K562 (cell line): Measurements from ENCODE around the gene C1RL. TPM values are rescaled to one million over a fixed set of nuclear protein-coding genes. Genes with fewer than 3 reads are reported as not detected.

Experiments
- ATAC-seq: fragments of 200-7000 bp; cut with Tn5 transposase; 3 replicates; pipeline ENCODE4 v1.9.1; 2020; ENCODE audit warnings: moderate library complexity
- BruUV-seq: library from RNA; stranded (reverse); fragments of 400-500 nt; replicated peaks from 2 replicates; lab custom pipeline; 2021; lab: Mats Ljungman, UMichigan
- CTCF ChIA-PET: fragments of 300-600 bp; formaldehyde crosslinking; extraction: SDS; loops from one replicate; lab custom pipeline; 2021; ENCODE audit warnings: low intra/inter-chr PET ratio; lab: Yijun Ruan, JAX
- POLR2A ChIA-PET: fragments of 300-600, 350-650 bp; sonication (Branson Sonifier 250); formaldehyde crosslinking; extraction: SDS; loops from one replicate; lab custom pipeline; 2021; ENCODE audit warnings: antibody characterized with exemption, inconsistent platforms; lab: Yijun Ruan, JAX
- DNase-seq, 4 experiments: peaks; one replicate each; pipeline versions ENCODE4 v3.0.0 to v3.0.0-alpha.2; 2011 to 2018; ENCODE audit warnings: low spot score in 3 of 4, mixed read lengths in 3 of 4; ENCODE audit errors: extremely low read depth in 1 of 4
- FAIRE-seq: peaks from 2 replicates; lab custom pipeline; 2011; peaks lifted over from hg19 to GRCh38; lab: Jason Lieb, UNC
- H2AFZ ChIP-seq: 2 replicates; pipeline ENCODE4 v1.6.0; 2011; ENCODE audit warnings: low read depth, low read length, control low read depth, inconsistent platforms
- H3K27ac ChIP-seq: fragments of 200-600 bp; 3 replicates; pipeline ENCODE4 v1.8.0; 2011; ENCODE audit warnings: low read depth, mild to moderate bottlenecking, control low read depth, inconsistent platforms, low read length, moderate library complexity, mixed read lengths; ENCODE audit errors: extremely low read depth
- H3K27me3 ChIP-seq, 2 experiments: fragments of 300-600 bp in 1 of 2; 2 replicates in 1 of 2; 3 replicates in 1 of 2; pipeline versions ENCODE4 v1.6.0 to v1.8.0; 2011; ENCODE audit warnings: inconsistent platforms in 2 of 2, low read length in 2 of 2, mild to moderate bottlenecking in 1 of 2, mixed read lengths in 1 of 2, moderate library complexity in 1 of 2; ENCODE audit not compliant: control insufficient read depth in 2 of 2, insufficient read depth in 2 of 2
- H3K36me3 ChIP-seq: fragments of 300-600 bp; 3 replicates; pipeline ENCODE4 v1.8.0; 2011; ENCODE audit warnings: mild to moderate bottlenecking, low read length, inconsistent platforms; ENCODE audit not compliant: control insufficient read depth, insufficient read depth
- H3K4me1 ChIP-seq, 2 experiments: fragments of 200-600 bp in 1 of 2; replicated peaks in 1 of 2; 2 replicates in 1 of 2; 3 replicates in 1 of 2; pipeline versions ENCODE4 v1.5.1 to v1.8.0; 2011; ENCODE audit warnings: inconsistent platforms in 2 of 2, low read length in 2 of 2, mild to moderate bottlenecking in 1 of 2, mixed read lengths in 1 of 2, moderate library complexity in 1 of 2; ENCODE audit not compliant: control insufficient read depth in 2 of 2, insufficient read depth in 2 of 2
- H3K4me2 ChIP-seq: 2 replicates; pipeline ENCODE4 v1.6.1; 2011; ENCODE audit warnings: low read length, control low read depth, inconsistent platforms, mixed read lengths; ENCODE audit not compliant: insufficient read depth
- H3K4me3 ChIP-seq: fragments of 200-600 bp; sonication (generic), shearing (Covaris generic); 2 replicates; pipeline ENCODE4 v1.5.1; 2016; ENCODE audit warnings: control low read depth, inconsistent platforms
- H3K79me2 ChIP-seq: fragments of 200-600 bp; 3 replicates; pipeline ENCODE4 v1.8.0; 2011; ENCODE audit warnings: low read length, inconsistent platforms; ENCODE audit not compliant: control insufficient read depth, insufficient read depth
- H3K9ac ChIP-seq, 2 experiments: 2 replicates each; pipeline versions ENCODE4 v1.6.0 to v1.6.1; 2011; ENCODE audit warnings: low read depth in 2 of 2, low read length in 2 of 2, control low read depth in 1 of 2, inconsistent platforms in 1 of 2, mild to moderate bottlenecking in 1 of 2, mixed read lengths in 1 of 2; ENCODE audit not compliant: insufficient read depth in 1 of 2
- H3K9me1 ChIP-seq: one replicate; pipeline ENCODE4 v1.6.0; 2011; ENCODE audit warnings: inconsistent platforms, mild to moderate bottlenecking, low read length, moderate library complexity; ENCODE audit not compliant: control insufficient read depth, insufficient read depth
- H3K9me3 ChIP-seq: replicated peaks from 2 replicates; pipeline ENCODE4 v1.5.1; 2011; ENCODE audit warnings: low read depth, low read length, inconsistent platforms; ENCODE audit not compliant: control insufficient read depth, insufficient read depth
- H4K20me1 ChIP-seq: replicated peaks from 2 replicates; pipeline ENCODE4 v1.6.1; 2011; ENCODE audit warnings: low read length, inconsistent platforms, mixed read lengths; ENCODE audit not compliant: control insufficient read depth, insufficient read depth
- AFF1 ChIP-seq, 2 experiments: fragments of 450-650 bp; IDR thresholded peaks; 2 replicates each; pipeline ENCODE4 v1.6.1; 2018; ENCODE audit warnings: mild to moderate bottlenecking in 2 of 2, low read depth in 1 of 2; ENCODE audit not compliant: partially characterized antibody in 2 of 2
- CREB1 ChIP-seq, 2 experiments: sonication (generic) in 1 of 2; formaldehyde crosslinking in 1 of 2; IDR thresholded peaks; 2 replicates each; pipeline versions ENCODE4 v1.6.1 to v1.8.0; 2012 to 2022; ENCODE audit warnings: inconsistent platforms in 1 of 2, mild to moderate bottlenecking in 1 of 2, missing genetic modification reagents in 1 of 2, moderate library complexity in 1 of 2
- ETS1 ChIP-seq: conservative IDR thresholded peaks from 2 replicates; pipeline ENCODE4 v1.6.1; 2011; ENCODE audit warnings: low read depth, mild to moderate bottlenecking, low read length; ENCODE audit not compliant: control insufficient read depth
- NFE2L1 ChIP-seq: fragments of 450-650 bp; IDR thresholded peaks from 2 replicates; pipeline ENCODE4 v1.6.1; 2016; ENCODE audit warnings: missing genetic modification characterization, low read depth, mild to moderate bottlenecking, missing compliant biosample characterization, moderate library complexity, borderline replicate concordance
- NONO ChIP-seq, 2 experiments: fragments of 200-400 bp in 1 of 2; fragments of 450-650 bp in 1 of 2; formaldehyde crosslinking in 1 of 2; IDR thresholded peaks; 2 replicates each; pipeline ENCODE4 v1.6.1; 2017; ENCODE audit warnings: low read depth in 2 of 2, mild to moderate bottlenecking in 2 of 2, moderate library complexity in 2 of 2, low read length in 1 of 2
- NRF1 ChIP-seq, 2 experiments: fragments of 450-650 bp; IDR thresholded peaks in 1 of 2; conservative IDR thresholded peaks in 1 of 2; 2 replicates each; pipeline ENCODE4 v1.6.1; 2014; ENCODE audit warnings: mild to moderate bottlenecking in 2 of 2
- PHF8 ChIP-seq: fragments of 200-600 bp; sonication (generic); IDR thresholded peaks from 2 replicates; pipeline ENCODE4 v1.6.1; 2012; ENCODE audit warnings: mixed run types, mild to moderate bottlenecking, inconsistent platforms, low read length, moderate library complexity, borderline replicate concordance
- PKNOX1 ChIP-seq: fragments of 450-650 bp; IDR thresholded peaks from 2 replicates; pipeline ENCODE4 v1.6.1; 2016
- POU5F1 ChIP-seq: fragments of 150-350 bp; IDR thresholded peaks from 2 replicates; pipeline ENCODE4 v1.6.1; 2014; ENCODE audit warnings: borderline replicate concordance, low read length, low read depth, mild to moderate bottlenecking; ENCODE audit not compliant: partially characterized antibody
- RBFOX2 ChIP-seq: fragments of 200-400 bp; formaldehyde crosslinking; IDR thresholded peaks from 2 replicates; pipeline ENCODE4 v1.6.1; 2017; ENCODE audit warnings: low read depth, mild to moderate bottlenecking, low read length, moderate library complexity
- SIRT6 ChIP-seq: IDR thresholded peaks from one replicate; pipeline ENCODE4 v1.6.1; 2012; ENCODE audit warnings: low read depth, mild to moderate bottlenecking, control low read depth, inconsistent platforms, low read length, moderate library complexity
- SMARCC2 ChIP-seq: fragments of 450-650 bp; IDR thresholded peaks from 2 replicates; pipeline ENCODE4 v1.6.1; 2017; ENCODE audit warnings: antibody characterized with exemption, moderate library complexity, mild to moderate bottlenecking, low read depth
- ZC3H11A ChIP-seq: IDR thresholded peaks from 2 replicates; pipeline ENCODE4 v1.6.1; 2012; ENCODE audit warnings: low read depth, low read length, improper control_type of control experiment
- ZNF507 ChIP-seq: conservative IDR thresholded peaks from 2 replicates; pipeline ENCODE4 v1.6.1; 2017; ENCODE audit warnings: missing genetic modification characterization, missing compliant biosample characterization
- WGBS: fragments of 100-300 bp; shearing (Covaris generic); methylation state at CpG from one replicate; pipeline ENCODE4 v1.1.6; 2016; ENCODE audit warnings: low coverage, mixed read lengths; ENCODE audit not compliant: insufficient coverage; ENCODE audit errors: missing lambda C conversion rate; 5-methylcytosine and 5-hydroxymethylcytosine counted together
- in situ Hi-C: fragments of 300-500 bp; cut with MboI; formaldehyde crosslinking; loops from 4 replicates; pipeline ENCODE4 v1.15.0; 2018; ENCODE audit warnings: inconsistent platforms, mixed read lengths
- intact Hi-C: fragments of 100-400 bp; cut with micrococcal nuclease; formaldehyde crosslinking; loops from 2 replicates; pipeline ENCODE4 v1.14.2; 2022
- polyA plus RNA-seq, 8 experiments: library from polyadenylated mRNA; depleted of rRNA in 4 of 8; stranded (reverse) in 5 of 8; unstranded in 3 of 8; fragments of >200 nt; fragmentation: Nextera tagmentation in 2 of 8; fragmentation: Illumina TruSeq in 1 of 8; extraction: Ambion mirVana in 2 of 8; extraction: Trizol in 1 of 8; gene quantifications; 2 replicates each; pipeline versions ENCODE4 v1.2.1 to v1.2.3, GENCODE V29; 2011 to 2014; ENCODE audit warnings: inconsistent platforms in 1 of 8, missing spikeins in 1 of 8
- total RNA-seq, 7 experiments: library from RNA; depleted of rRNA in 6 of 7; stranded (reverse); fragments of >200 nt in 6 of 7; fragmentation: Illumina TruSeq in 2 of 7; extraction: Trizol in 2 of 7; gene quantifications; 2 replicates each; pipeline versions ENCODE4 v1.2.1 to v1.2.3, GENCODE V29; 2011 to 2021; ENCODE audit warnings: low replicate concordance in 1 of 7

C1RL gene
- total and polyA plus RNA-seq, 9 of the 15 experiments (the other 6 are each of a cell fraction or from before 2014, with no cell fraction given), result 1.4 to 10.7 (median 8.0) TPM

GRCh38 chr12:7102582-7102981, 6.4 kb downstream of the C1RL start (continued):
- TF ChIP-seq AFF1 (IDR thresholded peaks at IDR 0.05; ENCODE audit: low read depth in 1 of 2, partially characterized antibody in 2 of 2), result no peak
- TF ChIP-seq ZC3H11A, result no peak
- no peak for TF ChIP-seq CREB1 (IDR thresholded peaks at IDR 0.05)
- no peak for TF ChIP-seq CREB1 (CRISPR knock-in tag; IDR thresholded peaks at IDR 0.05)
- no peak for TF ChIP-seq SIRT6
- TF ChIP-seq, all 486 proteins: peak for 0

- ATAC-seq, result no peak
- no peaks in the 10 kb centered on the region for H3K27me3 ChIP-seq
- TF ChIP-seq NRF1 (conservative IDR thresholded peaks at IDR 0.05 in 1 of 2, IDR thresholded peaks at IDR 0.05 in 1 of 2) (no peak), ETS1 (no peak), RBFOX2 (0 out of 2 replicates have a peak, but pooled peaks have one; percentile 18), SMARCC2 (no peak), PKNOX1 (peak; percentile 57), PHF8 (no peak), POU5F1 (no peak), NONO (IDR thresholded peaks at IDR 0.05; ENCODE audit: low read depth in 2 of 2, low read length in 1 of 2) (no peak), NFE2L1 (tag) (no peak), ZNF507 (tag) (no peak)
Observed at GRCh38 chr12:7101694-7102131, 7.3 kb downstream of the C1RL start.

More at GRCh38 chr12:7101694-7102131, 7.3 kb downstream of the C1RL start:
- WGBS, result 82% methylated on average over 9 of the region's 10 CpGs
- Histone ChIP-seq H2AFZ (no peak overlapping the region), H3K27ac (no peak overlapping the region), H3K36me3 (peaks cover 39% of the 10 kb centered on the region; the same call in 2 of the 3 replicates), H3K4me2 (no peak overlapping the region), H3K9me1 (no peaks in the 10 kb centered on the region), H3K9me3 (peaks cover 3% of the 10 kb centered on the region), H4K20me1 (no peaks in the 10 kb centered on the region), H3K4me1 (peaks cover 0 to 6% of the 10 kb centered on the region in 2 experiments; a peak in 2 of 5 replicates), H3K79me2 (peaks cover 13% of the 10 kb centered on the region), H3K4me3 (no peak overlapping the region), H3K9ac (no peak overlapping the region)
- DNase-seq (no peak), FAIRE-seq (no peak)
- BruUV-seq, result no TSS peak
- POLR2A ChIA-PET, result no interaction called here
- in situ Hi-C loops (no loop called here), intact Hi-C loops (no loop called here)
- CTCF ChIA-PET, result interaction anchor here (0.6 kb wide), 1 partner anchor 9 kb away, joined by 5 read pairs; no protein-coding TSS in a partner anchor
